Fibroblast of skin of left biceps (primary cell): ENCODE results near the gene C16orf86.

ENCODE experiments used
- DNase-seq, 2 experiments: peaks; one replicate each; pipeline ENCODE4 v3.0.0-alpha.2; 2013; ENCODE audit warnings: low read depth in 2 of 2

The C16orf86 gene

GRCh38 chr16:67667453-67667816 is 821 bp downstream of the C16orf86 start:
- no peak for DNase-seq

GRCh38 chr16:67667817-67668494 is 1.3 kb downstream of the C16orf86 start:
- DNase-seq = peak; percentile 70 to 73

- DNase-seq = no peak
Observed at GRCh38 chr16:67668495-67669157, 2.0 kb downstream of the C16orf86 start.

GRCh38 chr16:67669499-67670101 is 3.0 kb downstream of the C16orf86 start:
- DNase-seq = no peak

- no peak for DNase-seq
Observed at GRCh38 chr16:67672306-67672705, 5.7 kb downstream of the C16orf86 start.

- DNase-seq = peak; percentile 7 to 16
Observed at GRCh38 chr16:67672739-67673662, 6.4 kb downstream of the C16orf86 start.

- no peak for DNase-seq
Observed at GRCh38 chr16:67673712-67674580, 7.3 kb downstream of the C16orf86 start.

- no peak for DNase-seq
Observed at GRCh38 chr16:67674851-67675578, 8.4 kb downstream of the C16orf86 start.

- no peak for DNase-seq
Observed at GRCh38 chr16:67675579-67675935, 8.9 kb downstream of the C16orf86 start.

GRCh38 chr16:67675999-67676398 is 9.4 kb downstream of the C16orf86 start:
- DNase-seq = no peak

- no peak for DNase-seq
Observed at GRCh38 chr16:67676516-67676915, 9.9 kb downstream of the C16orf86 start.

GRCh38 chr16:67676939-67677338 is 10.3 kb downstream of the C16orf86 start:
- DNase-seq = no peak

GRCh38 chr16:67677712-67678111 is 11.1 kb downstream of the C16orf86 start:
- DNase-seq = no peak

GRCh38 chr16:67678354-67679023 is 11.9 kb downstream of the C16orf86 start:
- no peak for DNase-seq

GRCh38 chr16:67679935-67680897 is 13.6 kb downstream of the C16orf86 start:
- DNase-seq = no peak

GRCh38 chr16:67683767-67684166 is 17.2 kb downstream of the C16orf86 start:
- no peak for DNase-seq

GRCh38 chr16:67685388-67686112 is 18.9 kb downstream of the C16orf86 start:
- no peak for DNase-seq
